Endodermal cell (in vitro differentiated cells): ENCODE measurements around the gene ANKRD44. TPM values are rescaled to one million over a fixed set of nuclear protein-coding genes. Genes with fewer than 3 reads are reported as not detected.

Experiments
- DNase-seq: peaks from one replicate; pipeline ENCODE4 v3.0.0-alpha.2; 2017
- H3K27ac ChIP-seq: 2 replicates; pipeline ENCODE4 v1.5.1; 2013; ENCODE audit warnings: mild to moderate bottlenecking, low read depth, low read length, moderate library complexity
- H3K27me3 ChIP-seq: 2 replicates; pipeline ENCODE4 v1.6.1; 2013; ENCODE audit warnings: mild to moderate bottlenecking, low read length, moderate library complexity; ENCODE audit not compliant: insufficient read depth, control insufficient read depth, poor library complexity, severe bottlenecking
- H3K36me3 ChIP-seq: 2 replicates; pipeline ENCODE4 v1.7.0; 2013; ENCODE audit warnings: mild to moderate bottlenecking, low read length, moderate library complexity; ENCODE audit not compliant: control insufficient read depth, insufficient read depth
- H3K4me1 ChIP-seq: one replicate; pipeline ENCODE4 v1.7.0; 2013; ENCODE audit warnings: low read length; ENCODE audit not compliant: control insufficient read depth, insufficient read depth
- H3K4me3 ChIP-seq: 2 replicates; pipeline ENCODE4 v1.5.1; 2013; ENCODE audit warnings: mild to moderate bottlenecking, low read length, moderate library complexity
- H3K9ac ChIP-seq: 2 replicates; pipeline ENCODE4 v1.6.1; 2013; ENCODE audit warnings: mild to moderate bottlenecking, low read length, moderate library complexity; ENCODE audit not compliant: poor library complexity, severe bottlenecking; ENCODE audit errors: extremely low read depth
- H3K9me3 ChIP-seq: 2 replicates; pipeline ENCODE4 v1.6.1; 2013; ENCODE audit warnings: mild to moderate bottlenecking, low read length, moderate library complexity; ENCODE audit not compliant: control insufficient read depth
- H3K27ac Mint-ChIP-seq: 2 replicates; pipeline ENCODE4 v1.8.0; 2020; ENCODE audit warnings: mixed read lengths
- H3K27me3 Mint-ChIP-seq: 2 replicates; pipeline ENCODE4 v1.8.0; 2021; ENCODE audit warnings: mild to moderate bottlenecking, mixed read lengths; ENCODE audit not compliant: insufficient read depth
- H3K36me3 Mint-ChIP-seq: 2 replicates; pipeline ENCODE4 v1.8.0; 2020; ENCODE audit warnings: low read depth, mixed read lengths
- H3K4me1 Mint-ChIP-seq: 2 replicates; pipeline ENCODE4 v1.8.0; 2020; ENCODE audit warnings: mixed read lengths
- H3K4me3 Mint-ChIP-seq: 2 replicates; pipeline ENCODE4 v1.8.0; 2020; ENCODE audit warnings: mild to moderate bottlenecking, moderate library complexity, mixed read lengths
- H3K9me3 Mint-ChIP-seq: 2 replicates; pipeline ENCODE4 v1.8.0; 2020; ENCODE audit warnings: mild to moderate bottlenecking, mixed read lengths
- CTCF ChIP-seq: fragments of 200-600 bp; sonication (generic); conservative IDR thresholded peaks from 2 replicates; pipeline ENCODE4 v1.5.0; 2021; ENCODE audit warnings: antibody characterized with exemption, mild to moderate bottlenecking
- WGBS, 2 experiments: methylation state at CpG; one replicate each; pipeline versions ENCODE4 v1.1.5 to v1.1.7; 2013; ENCODE audit warnings: missing lambda C conversion rate in 2 of 2, mixed read lengths in 1 of 2; ENCODE audit not compliant: insufficient coverage in 1 of 2, insufficient read length in 1 of 2; 5-methylcytosine and 5-hydroxymethylcytosine counted together
- total RNA-seq, 2 donors: library from RNA; stranded (reverse); fragmentation: NEBNext Ultra II Directional in 1 of 2; extraction: Animal tissue kit (Norgen Biotek cat#: 25700) in 1 of 2; gene quantifications; 2 replicates in 1 of 2; 3 replicates in 1 of 2; pipeline ENCODE4 v1.2.1, GENCODE V29; 2021

Gene ANKRD44
- total RNA-seq, 2 donors from 2014 or later, result 6.2 to 10.6 TPM

GRCh38 chr2:197089655-197090054 lies 220.9 kb downstream of the ANKRD44 start:
- no peak for TF ChIP-seq CTCF
- Mint-ChIP-seq H3K4me3 (no peak overlapping the region), H3K27ac (no peak overlapping the region), H3K36me3 (no peaks in the 10 kb centered on the region), H3K9me3 (no peaks in the 10 kb centered on the region), H3K4me1 (no peaks in the 10 kb centered on the region), H3K27me3 (no peaks in the 10 kb centered on the region)
- Histone ChIP-seq H3K9ac (no peak overlapping the region), H3K27me3 (no peaks in the 10 kb centered on the region), H3K9me3 (no peaks in the 10 kb centered on the region), H3K36me3 (no peaks in the 10 kb centered on the region), H3K4me3 (no peak overlapping the region), H3K27ac (no peak overlapping the region), H3K4me1 (no peaks in the 10 kb centered on the region)
- WGBS, 2 experiments, result 80 to 89% methylated on average over 1 to 2 of the region's 2 CpGs
- DNase-seq, result no peak

DNA sequence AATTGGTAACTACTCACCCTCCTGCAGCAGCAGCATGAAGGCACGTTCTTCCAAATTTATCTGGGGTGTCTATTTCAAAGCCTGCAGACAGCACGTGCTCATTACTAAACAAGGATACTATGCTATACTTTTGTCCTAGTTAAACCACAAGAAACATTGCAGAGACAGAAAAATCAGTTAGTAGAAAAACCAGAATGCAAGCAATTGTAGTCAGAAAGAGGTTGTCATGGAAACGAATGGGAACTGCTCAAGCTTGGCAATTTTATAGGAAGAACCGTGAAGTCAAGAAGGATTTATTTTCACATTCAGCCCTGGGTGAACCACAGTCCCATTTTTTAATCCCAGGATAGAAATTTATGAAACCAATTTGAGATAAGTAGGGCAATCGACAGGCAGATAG lies 221.9 kb downstream of the ANKRD44 start:
- Histone ChIP-seq H3K9ac (no peak overlapping the region), H3K36me3 (no peaks in the 10 kb centered on the region), H3K9me3 (no peaks in the 10 kb centered on the region), H3K4me3 (no peak overlapping the region), H3K27ac (no peak overlapping the region), H3K27me3 (no peaks in the 10 kb centered on the region), H3K4me1 (no peaks in the 10 kb centered on the region)
- Mint-ChIP-seq H3K36me3 (no peaks in the 10 kb centered on the region), H3K27me3 (no peaks in the 10 kb centered on the region), H3K4me3 (no peak overlapping the region), H3K27ac (no peak overlapping the region), H3K9me3 (no peaks in the 10 kb centered on the region), H3K4me1 (no peaks in the 10 kb centered on the region)
- 79 to 86% methylated on average over 5 of the region's 5 CpGs for WGBS, 2 experiments
- no peak for DNase-seq
- no peak for TF ChIP-seq CTCF

- Histone ChIP-seq H3K4me1 (no peaks in the 10 kb centered on the region), H3K9ac (no peak overlapping the region), H3K9me3 (no peaks in the 10 kb centered on the region), H3K27ac (no peak overlapping the region), H3K27me3 (no peaks in the 10 kb centered on the region), H3K36me3 (no peaks in the 10 kb centered on the region), H3K4me3 (no peak overlapping the region)
- H3K4me1 Mint-ChIP-seq, result no peaks in the 10 kb centered on the region
- no peaks in the 10 kb centered on the region for H3K9me3 Mint-ChIP-seq
- no peak overlapping the region for H3K4me3 Mint-ChIP-seq
- H3K27me3 Mint-ChIP-seq, result no peaks in the 10 kb centered on the region
- WGBS, 2 experiments, result 84 to 100% methylated on average over 1 to 4 of the region's 4 CpGs
- TF ChIP-seq CTCF, result no peak
- DNase-seq, result no peak
- H3K27ac Mint-ChIP-seq, result no peak overlapping the region
- H3K36me3 Mint-ChIP-seq, result no peaks in the 10 kb centered on the region
Measured at GRCh38 chr2:197086500-197086899, 224.1 kb downstream of the ANKRD44 start.
